K562 (cell line): ENCODE results near the gene ATOH8. TPM values are rescaled to one million over a fixed set of nuclear protein-coding genes. Genes with fewer than 3 reads are reported as not detected.

Experiments
- ATAC-seq: fragments of 200-7000 bp; cut with Tn5 transposase; 3 replicates; pipeline ENCODE4 v1.9.1; 2020; ENCODE audit warnings: moderate library complexity
- BruUV-seq: library from RNA; stranded (reverse); fragments of 400-500 nt; replicated peaks from 2 replicates; lab custom pipeline; 2021; lab: Mats Ljungman, UMichigan
- CTCF ChIA-PET: fragments of 300-600 bp; formaldehyde crosslinking; extraction: SDS; loops from one replicate; lab custom pipeline; 2021; ENCODE audit warnings: low intra/inter-chr PET ratio; lab: Yijun Ruan, JAX
- POLR2A ChIA-PET: fragments of 300-600, 350-650 bp; sonication (Branson Sonifier 250); formaldehyde crosslinking; extraction: SDS; loops from one replicate; lab custom pipeline; 2021; ENCODE audit warnings: antibody characterized with exemption, inconsistent platforms; lab: Yijun Ruan, JAX
- DNase-seq, 4 experiments: peaks; one replicate each; pipeline versions ENCODE4 v3.0.0 to v3.0.0-alpha.2; 2011 to 2018; ENCODE audit warnings: low spot score in 3 of 4, mixed read lengths in 3 of 4; ENCODE audit errors: extremely low read depth in 1 of 4
- FAIRE-seq: peaks from 2 replicates; lab custom pipeline; 2011; peaks lifted over from hg19 to GRCh38; lab: Jason Lieb, UNC
- H2AFZ ChIP-seq: 2 replicates; pipeline ENCODE4 v1.6.0; 2011; ENCODE audit warnings: low read depth, low read length, control low read depth, inconsistent platforms
- H3K27ac ChIP-seq: fragments of 200-600 bp; 3 replicates; pipeline ENCODE4 v1.8.0; 2011; ENCODE audit warnings: low read depth, mild to moderate bottlenecking, control low read depth, inconsistent platforms, low read length, moderate library complexity, mixed read lengths; ENCODE audit errors: extremely low read depth
- H3K27me3 ChIP-seq, 2 experiments: fragments of 300-600 bp in 1 of 2; 2 replicates in 1 of 2; 3 replicates in 1 of 2; pipeline versions ENCODE4 v1.6.0 to v1.8.0; 2011; ENCODE audit warnings: inconsistent platforms in 2 of 2, low read length in 2 of 2, mild to moderate bottlenecking in 1 of 2, mixed read lengths in 1 of 2, moderate library complexity in 1 of 2; ENCODE audit not compliant: control insufficient read depth in 2 of 2, insufficient read depth in 2 of 2
- H3K36me3 ChIP-seq: fragments of 300-600 bp; 3 replicates; pipeline ENCODE4 v1.8.0; 2011; ENCODE audit warnings: mild to moderate bottlenecking, low read length, inconsistent platforms; ENCODE audit not compliant: control insufficient read depth, insufficient read depth
- H3K4me1 ChIP-seq, 2 experiments: fragments of 200-600 bp in 1 of 2; replicated peaks in 1 of 2; 2 replicates in 1 of 2; 3 replicates in 1 of 2; pipeline versions ENCODE4 v1.5.1 to v1.8.0; 2011; ENCODE audit warnings: inconsistent platforms in 2 of 2, low read length in 2 of 2, mild to moderate bottlenecking in 1 of 2, mixed read lengths in 1 of 2, moderate library complexity in 1 of 2; ENCODE audit not compliant: control insufficient read depth in 2 of 2, insufficient read depth in 2 of 2
- H3K4me2 ChIP-seq: 2 replicates; pipeline ENCODE4 v1.6.1; 2011; ENCODE audit warnings: low read length, control low read depth, inconsistent platforms, mixed read lengths; ENCODE audit not compliant: insufficient read depth
- H3K4me3 ChIP-seq: fragments of 200-600 bp; sonication (generic), shearing (Covaris generic); 2 replicates; pipeline ENCODE4 v1.5.1; 2016; ENCODE audit warnings: control low read depth, inconsistent platforms
- H3K79me2 ChIP-seq: fragments of 200-600 bp; 3 replicates; pipeline ENCODE4 v1.8.0; 2011; ENCODE audit warnings: low read length, inconsistent platforms; ENCODE audit not compliant: control insufficient read depth, insufficient read depth
- H3K9ac ChIP-seq, 2 experiments: 2 replicates each; pipeline versions ENCODE4 v1.6.0 to v1.6.1; 2011; ENCODE audit warnings: low read depth in 2 of 2, low read length in 2 of 2, control low read depth in 1 of 2, inconsistent platforms in 1 of 2, mild to moderate bottlenecking in 1 of 2, mixed read lengths in 1 of 2; ENCODE audit not compliant: insufficient read depth in 1 of 2
- H3K9me1 ChIP-seq: one replicate; pipeline ENCODE4 v1.6.0; 2011; ENCODE audit warnings: inconsistent platforms, mild to moderate bottlenecking, low read length, moderate library complexity; ENCODE audit not compliant: control insufficient read depth, insufficient read depth
- H3K9me3 ChIP-seq: replicated peaks from 2 replicates; pipeline ENCODE4 v1.5.1; 2011; ENCODE audit warnings: low read depth, low read length, inconsistent platforms; ENCODE audit not compliant: control insufficient read depth, insufficient read depth
- H4K20me1 ChIP-seq: replicated peaks from 2 replicates; pipeline ENCODE4 v1.6.1; 2011; ENCODE audit warnings: low read length, inconsistent platforms, mixed read lengths; ENCODE audit not compliant: control insufficient read depth, insufficient read depth
- ARHGAP35 ChIP-seq: fragments of 450-650 bp; IDR thresholded peaks from 2 replicates; pipeline ENCODE4 v1.6.1; 2018; ENCODE audit not compliant: partially characterized antibody
- BRCA1 ChIP-seq, 2 experiments: fragments of 450-650 bp in 1 of 2; sonication (generic) in 1 of 2; formaldehyde crosslinking in 1 of 2; IDR thresholded peaks; 2 replicates each; pipeline versions ENCODE4 v1.5.0 to v1.6.1; 2017 to 2020; ENCODE audit warnings: mild to moderate bottlenecking in 1 of 2, missing genetic modification reagents in 1 of 2
- CXXC5 ChIP-seq: fragments of 250-450 bp; sonication (Bioruptor Pico); IDR thresholded peaks from 2 replicates; pipeline ENCODE4 v1.8.0; 2022; ENCODE audit warnings: inconsistent platforms, mild to moderate bottlenecking, moderate library complexity
- GTF2A2 ChIP-seq: IDR thresholded peaks from 2 replicates; pipeline ENCODE4 v1.6.1; 2016; ENCODE audit warnings: mild to moderate bottlenecking, missing genetic modification characterization, missing compliant biosample characterization
- GTF2F1 ChIP-seq: IDR thresholded peaks from 2 replicates; pipeline ENCODE4 v1.6.1; 2011; ENCODE audit warnings: low read depth, low read length, improper control_type of control experiment
- HLTF ChIP-seq: fragments of 450-650 bp; IDR thresholded peaks from 2 replicates; pipeline ENCODE4 v1.6.1; 2016
- KDM4B ChIP-seq, 2 experiments: fragments of 450-650 bp in 1 of 2; sonication (generic) in 1 of 2; IDR thresholded peaks; 2 replicates each; pipeline ENCODE4 v1.6.1; 2016 to 2017; ENCODE audit warnings: borderline replicate concordance in 2 of 2, antibody characterized with exemption in 1 of 2, low read depth in 1 of 2, mild to moderate bottlenecking in 1 of 2
- POLR2G ChIP-seq: fragments of 200-400 bp; formaldehyde crosslinking; IDR thresholded peaks from 2 replicates; pipeline ENCODE4 v1.6.1; 2017; ENCODE audit warnings: low read depth, mild to moderate bottlenecking, antibody characterized with exemption, low read length, moderate library complexity
- SP2 ChIP-seq: IDR thresholded peaks from 2 replicates; pipeline ENCODE4 v1.6.1; 2011; ENCODE audit warnings: mild to moderate bottlenecking, low read depth, low read length, moderate library complexity; ENCODE audit not compliant: poor library complexity, severe bottlenecking; ENCODE audit errors: extremely low read depth
- STAG1 ChIP-seq: sonication (generic); formaldehyde crosslinking; IDR thresholded peaks from 2 replicates; pipeline ENCODE4 v1.5.0; 2020; ENCODE audit warnings: missing genetic modification reagents, borderline replicate concordance
- TCFL5 ChIP-seq: fragments of 250-450 bp; sonication (Bioruptor Pico); conservative IDR thresholded peaks from 2 replicates; pipeline ENCODE4 v1.6.1; 2021; ENCODE audit warnings: mild to moderate bottlenecking, moderate library complexity, matching md5 sums
- ZNF184 ChIP-seq: sonication (generic); formaldehyde crosslinking; IDR thresholded peaks from 2 replicates; pipeline ENCODE4 v1.5.0; 2020; ENCODE audit warnings: missing genetic modification reagents
- ZNF282 ChIP-seq: sonication (generic); formaldehyde crosslinking; IDR thresholded peaks from 2 replicates; pipeline ENCODE4 v1.8.1; 2023; ENCODE audit warnings: missing genetic modification reagents
- whole genome bisulfite sequencing: fragments of 100-300 bp; shearing (Covaris generic); methylation state at CpG from one replicate; pipeline ENCODE4 v1.1.6; 2016; ENCODE audit warnings: low coverage, mixed read lengths; ENCODE audit not compliant: insufficient coverage; ENCODE audit errors: missing lambda C conversion rate; 5-methylcytosine and 5-hydroxymethylcytosine counted together
- in situ Hi-C: fragments of 300-500 bp; cut with MboI; formaldehyde crosslinking; loops from 4 replicates; pipeline ENCODE4 v1.15.0; 2018; ENCODE audit warnings: inconsistent platforms, mixed read lengths
- intact Hi-C: fragments of 100-400 bp; cut with micrococcal nuclease; formaldehyde crosslinking; loops from 2 replicates; pipeline ENCODE4 v1.14.2; 2022
- polyA plus RNA-seq, 8 experiments: library from polyadenylated mRNA; depleted of rRNA in 4 of 8; stranded (reverse) in 5 of 8; unstranded in 3 of 8; fragments of >200 nt; fragmentation: Nextera tagmentation in 2 of 8; fragmentation: Illumina TruSeq in 1 of 8; extraction: Ambion mirVana in 2 of 8; extraction: Trizol in 1 of 8; gene quantifications; 2 replicates each; pipeline versions ENCODE4 v1.2.1 to v1.2.3, GENCODE V29; 2011 to 2014; ENCODE audit warnings: inconsistent platforms in 1 of 8, missing spikeins in 1 of 8
- total RNA-seq, 7 experiments: library from RNA; depleted of rRNA in 6 of 7; stranded (reverse); fragments of >200 nt in 6 of 7; fragmentation: Illumina TruSeq in 2 of 7; extraction: Trizol in 2 of 7; gene quantifications; 2 replicates each; pipeline versions ENCODE4 v1.2.1 to v1.2.3, GENCODE V29; 2011 to 2021; ENCODE audit warnings: low replicate concordance in 1 of 7

The ATOH8 gene
- total and polyA plus RNA-seq, 9 of the 15 experiments (the other 6 are each of a cell fraction or from before 2014, with no cell fraction given), result not detected

DNA sequence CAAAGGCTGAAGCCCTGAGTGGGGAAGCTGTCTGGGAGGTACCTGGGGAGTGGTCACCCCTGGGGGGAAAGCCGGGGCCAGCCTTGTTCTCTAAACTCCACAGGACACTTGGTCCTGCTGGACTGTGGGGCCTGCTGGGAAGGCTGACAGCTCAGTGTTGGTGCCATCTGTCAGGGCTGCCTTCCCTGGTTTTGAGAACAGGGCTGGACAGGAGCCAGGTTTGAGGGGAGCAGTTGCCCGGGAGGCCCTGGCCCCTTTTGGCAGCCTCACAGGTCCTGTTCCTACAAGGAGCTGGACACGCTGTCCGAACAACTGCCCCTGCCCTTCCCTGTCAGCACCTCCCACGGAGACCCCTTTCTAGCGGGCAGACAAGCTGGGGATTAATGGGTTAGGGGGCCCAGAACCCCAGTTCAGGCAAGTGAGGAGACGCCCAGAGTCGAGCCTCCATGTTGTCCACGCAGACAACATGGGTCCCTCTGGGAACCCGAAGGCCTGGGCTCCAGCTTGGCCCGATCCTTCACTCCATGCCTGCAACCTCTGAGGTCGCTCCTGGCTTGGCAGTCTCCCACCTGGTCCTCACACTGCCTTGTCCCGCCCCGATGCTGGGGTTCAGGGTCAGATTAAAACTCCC is 40.8 kb downstream of the ATOH8 start:
- intact Hi-C loops, result loop anchor here (5.0 kb wide), 1 partner anchor 42 kb away; the partner anchor contains the start of gene ATOH8
- Histone ChIP-seq H3K4me2 (no peak overlapping the region), H3K9me3 (no peaks in the 10 kb centered on the region), H3K36me3 (no peaks in the 10 kb centered on the region), H3K4me3 (no peak overlapping the region), H3K4me1 (no peaks in the 10 kb centered on the region; a peak in 1 of 5 replicates), H4K20me1 (no peaks in the 10 kb centered on the region), H3K27me3 (peaks cover 64 to 86% of the 10 kb centered on the region in 2 experiments), H3K79me2 (no peaks in the 10 kb centered on the region), H3K9me1 (no peaks in the 10 kb centered on the region), H3K9ac (no peak overlapping the region; a peak in 1 of 4 replicates), H3K27ac (no peak overlapping the region), H2AFZ (no peak overlapping the region)
- CTCF ChIA-PET, result no interaction called here
- POLR2A ChIA-PET, result interaction anchor here (0.6 to 1.4 kb wide), 3 partner anchors 11 to 358 kb away, joined by 3 to 5 read pairs (median 3); no protein-coding TSS in a partner anchor
- no peak for ATAC-seq
- 0% methylated on average over 14 of the region's 14 CpGs for WGBS
- no peak for FAIRE-seq
- in situ Hi-C loops, result no loop called here
- no TSS peak for BruUV-seq
- DNase-seq, result no peak
- TF ChIP-seq SP2, result no peak
- TF ChIP-seq POLR2G, result no peak
- TF ChIP-seq TCFL5 (CRISPR knock-in tag), result no peak
- no peak for TF ChIP-seq ZNF282 (CRISPR knock-in tag)
- no peak for TF ChIP-seq CXXC5
- TF ChIP-seq BRCA1 (IDR thresholded peaks at IDR 0.05), result no peak
- no peak for TF ChIP-seq BRCA1 (CRISPR knock-in tag; IDR thresholded peaks at IDR 0.05)
- TF ChIP-seq ARHGAP35, result no peak
- no peak for TF ChIP-seq STAG1 (CRISPR knock-in tag)
- TF ChIP-seq GTF2F1, result no peak
- TF ChIP-seq ZNF184 (CRISPR knock-in tag), result no peak
- TF ChIP-seq HLTF, result no peak
- TF ChIP-seq GTF2A2 (tag), result no peak
- TF ChIP-seq KDM4B (IDR thresholded peaks at IDR 0.05; ENCODE audit: borderline replicate concordance in 2 of 2, low read depth in 1 of 2), result no peak
